Measurements from ENCODE around the gene LGR4. TPM values are rescaled to one million over a fixed set of nuclear protein-coding genes. Genes with fewer than 3 reads are reported as not detected.

LGR4 gene
- total RNA-seq, 1 experiment from 2014 or later = 99.2 TPM

GRCh38 chr11:27504205-27504604 lies 31.6 kb upstream of the LGR4 start:
- Histone ChIP-seq H2BK15ac (ENCODE audit: low read depth, low read length) (no peak overlapping the region), H3K23me2 (ENCODE audit: insufficient read length, low read depth, low read length, poor library complexity, severe bottlenecking) (peaks cover 8% of the 10 kb centered on the region), H2BK5ac (ENCODE audit: insufficient read length, low read length) (no peak overlapping the region), H3K9ac (ENCODE audit: extremely low read depth, insufficient read length, low read length) (no peak overlapping the region), H3K79me2 (ENCODE audit: insufficient read depth, low read length) (peaks cover 9% of the 10 kb centered on the region; the same call in 1 of the 2 replicates), H3K4me1 (ENCODE audit: insufficient read depth, low read length) (peaks cover 2% of the 10 kb centered on the region; the same call in 1 of the 2 replicates), H3K4ac (ENCODE audit: low read depth, low read length) (no peak overlapping the region), H2BK120ac (ENCODE audit: low read depth, low read length, poor library complexity, severe bottlenecking) (no peak overlapping the region), H2AFZ (ENCODE audit: low read length) (no peak overlapping the region), H3K27me3 (ENCODE audit: insufficient read depth, low read length) (no peaks in the 10 kb centered on the region), H3T11ph (ENCODE audit: low read length) (no peak overlapping the region), H3K56ac (ENCODE audit: insufficient read length, low read depth, low read length) (no peak overlapping the region), H3K9me3 (ENCODE audit: control insufficient read depth, low read depth, low read length) (no peaks in the 10 kb centered on the region), H4K20me1 (ENCODE audit: control insufficient read depth, insufficient read depth, insufficient read length) (no peaks in the 10 kb centered on the region), H3K18ac (ENCODE audit: insufficient read length, low read depth, low read length) (no peak overlapping the region), H3K27ac (ENCODE audit: insufficient read length, low read depth, low read length) (no peak overlapping the region), H3K4me2 (ENCODE audit: insufficient read depth, insufficient read length, low read length) (no peak overlapping the region), H3K23ac (ENCODE audit: insufficient read length, low read depth, low read length) (no peak overlapping the region), H4K91ac (ENCODE audit: insufficient read length, low read depth, low read length) (no peak overlapping the region), H4K5ac (ENCODE audit: insufficient read length, low read depth, low read length) (no peak overlapping the region), H3K14ac (ENCODE audit: insufficient read depth, low read length) (no peak overlapping the region), H3K79me1 (ENCODE audit: insufficient read depth, low read depth, low read length, poor library complexity, severe bottlenecking) (no peaks in the 10 kb centered on the region), H2AK5ac (ENCODE audit: insufficient read length, low read length) (no peak overlapping the region), H4K8ac (replicated peaks; ENCODE audit: insufficient read length, low read depth, low read length) (no peak overlapping the region), H2BK12ac (ENCODE audit: insufficient read length, low read depth, low read length) (no peak overlapping the region), H2BK20ac (ENCODE audit: low read depth, low read length, poor library complexity, severe bottlenecking) (no peak overlapping the region)
- no peak for TF ChIP-seq CTCF (conservative IDR thresholded peaks at IDR 0.05)
- Mint-ChIP-seq H3K4me3 (no peak overlapping the region), H3K27ac (no peak overlapping the region), H3K4me1 (peaks cover 18 to 24% of the 10 kb centered on the region in 2 experiments), H3K36me3 (ENCODE audit: insufficient read depth in 1 of 3, low read depth in 3 of 3) (peaks cover 2 to 23% (median 19%) of the 10 kb centered on the region in 3 experiments; a peak in 6 of 7 replicates), H3K27me3 (ENCODE audit: low read depth) (no peaks in the 10 kb centered on the region; the same call in 1 of the 2 replicates), H3K9me3 (peaks cover 0 to 4% of the 10 kb centered on the region in 2 experiments; a peak in 1 of 5 replicates)
- no peak for DNase-seq
- WGBS (ENCODE audit: extremely low coverage, insufficient read length, low lambda C conversion rate) = no CpG with 5 or more reads among the region's 2 CpGs

Data from H9 (cell line).